ENCODE measurements around the gene PDE8A. TPM values are rescaled to one million over a fixed set of nuclear protein-coding genes. Genes with fewer than 3 reads are reported as not detected.

Gene PDE8A
- total RNA-seq, 6 experiments from 2014 or later = 14.3 to 18.6 (median 16.6) TPM

DNA sequence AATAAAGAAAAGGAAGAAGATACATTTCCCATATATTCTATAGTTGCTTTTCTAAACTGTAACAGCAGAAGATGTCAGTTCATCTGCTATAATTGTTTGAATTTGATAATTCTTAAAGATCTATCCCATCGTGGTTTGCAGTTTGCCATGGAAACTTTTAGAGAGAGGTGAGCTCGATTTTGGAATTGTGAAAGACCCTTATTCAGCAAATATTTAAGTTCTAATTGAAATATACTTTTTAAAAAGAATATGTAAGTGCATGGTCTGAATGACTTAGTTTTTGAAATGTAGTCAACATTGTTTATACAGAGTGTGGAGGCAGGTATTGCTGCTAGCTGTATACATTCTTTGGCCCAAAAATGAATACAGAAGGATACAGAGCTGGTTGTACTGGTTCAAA, 127.7 kb downstream of the PDE8A start:
- H3K4me3 Mint-ChIP-seq = no peak overlapping the region
- TF ChIP-seq, protein P1, sequence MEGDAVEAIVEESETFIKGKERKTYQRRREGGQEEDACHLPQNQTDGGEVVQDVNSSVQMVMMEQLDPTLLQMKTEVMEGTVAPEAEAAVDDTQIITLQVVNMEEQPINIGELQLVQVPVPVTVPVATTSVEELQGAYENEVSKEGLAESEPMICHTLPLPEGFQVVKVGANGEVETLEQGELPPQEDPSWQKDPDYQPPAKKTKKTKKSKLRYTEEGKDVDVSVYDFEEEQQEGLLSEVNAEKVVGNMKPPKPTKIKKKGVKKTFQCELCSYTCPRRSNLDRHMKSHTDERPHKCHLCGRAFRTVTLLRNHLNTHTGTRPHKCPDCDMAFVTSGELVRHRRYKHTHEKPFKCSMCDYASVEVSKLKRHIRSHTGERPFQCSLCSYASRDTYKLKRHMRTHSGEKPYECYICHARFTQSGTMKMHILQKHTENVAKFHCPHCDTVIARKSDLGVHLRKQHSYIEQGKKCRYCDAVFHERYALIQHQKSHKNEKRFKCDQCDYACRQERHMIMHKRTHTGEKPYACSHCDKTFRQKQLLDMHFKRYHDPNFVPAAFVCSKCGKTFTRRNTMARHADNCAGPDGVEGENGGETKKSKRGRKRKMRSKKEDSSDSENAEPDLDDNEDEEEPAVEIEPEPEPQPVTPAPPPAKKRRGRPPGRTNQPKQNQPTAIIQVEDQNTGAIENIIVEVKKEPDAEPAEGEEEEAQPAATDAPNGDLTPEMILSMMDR (IDR thresholded peaks at IDR 0.05) = no peak
- H3K4me1 Mint-ChIP-seq (ENCODE audit: low read depth) = no peaks in the 10 kb centered on the region
- peaks cover 24% of the 10 kb centered on the region for H3K36me3 Mint-ChIP-seq (ENCODE audit: low read depth)
- H3K27ac Mint-ChIP-seq = no peak overlapping the region
- DNase-seq = no peak
- no peaks in the 10 kb centered on the region for H3K9me3 Mint-ChIP-seq
- no peaks in the 10 kb centered on the region for H3K27me3 Mint-ChIP-seq (ENCODE audit: insufficient read depth)

- Mint-ChIP-seq H3K27ac (no peak overlapping the region), H3K9me3 (no peaks in the 10 kb centered on the region), H3K4me1 (ENCODE audit: low read depth) (no peaks in the 10 kb centered on the region), H3K4me3 (no peak overlapping the region), H3K36me3 (ENCODE audit: low read depth) (peaks cover 40% of the 10 kb centered on the region), H3K27me3 (ENCODE audit: insufficient read depth) (no peaks in the 10 kb centered on the region)
- DNase-seq = no peak
- TF ChIP-seq, protein P1 (IDR thresholded peaks at IDR 0.05) = no peak
These were observed 131.3 kb downstream of the PDE8A start for GRCh38 chr15:85112997-85113396.

- H3K4me3 Mint-ChIP-seq = no peak overlapping the region
- no peaks in the 10 kb centered on the region for H3K9me3 Mint-ChIP-seq
- no peaks in the 10 kb centered on the region for H3K4me1 Mint-ChIP-seq (ENCODE audit: low read depth)
- no peak for DNase-seq
- no peaks in the 10 kb centered on the region for H3K27me3 Mint-ChIP-seq (ENCODE audit: insufficient read depth)
- peaks cover 29% of the 10 kb centered on the region for H3K36me3 Mint-ChIP-seq (ENCODE audit: low read depth)
- H3K27ac Mint-ChIP-seq = no peak overlapping the region
- TF ChIP-seq, protein P1 (IDR thresholded peaks at IDR 0.05) = no peak
These were observed 133.2 kb downstream of the PDE8A start for GRCh38 chr15:85114886-85115285.

GRCh38 chr15:85116066-85116465, 134.4 kb downstream of the PDE8A start:
- no peaks in the 10 kb centered on the region for H3K9me3 Mint-ChIP-seq
- H3K27me3 Mint-ChIP-seq (ENCODE audit: insufficient read depth) = no peaks in the 10 kb centered on the region
- H3K36me3 Mint-ChIP-seq (ENCODE audit: low read depth) = peaks cover 27% of the 10 kb centered on the region
- no peak for DNase-seq
- TF ChIP-seq, protein P1 (IDR thresholded peaks at IDR 0.05) = no peak
- no peak overlapping the region for H3K4me3 Mint-ChIP-seq
- no peak overlapping the region for H3K27ac Mint-ChIP-seq
- H3K4me1 Mint-ChIP-seq (ENCODE audit: low read depth) = no peaks in the 10 kb centered on the region

- no peak overlapping the region for H3K4me3 Mint-ChIP-seq
- DNase-seq = no peak
- TF ChIP-seq, protein P1 (IDR thresholded peaks at IDR 0.05) = no peak
- no peaks in the 10 kb centered on the region for H3K9me3 Mint-ChIP-seq
- H3K27ac Mint-ChIP-seq = no peak overlapping the region
- no peaks in the 10 kb centered on the region for H3K4me1 Mint-ChIP-seq (ENCODE audit: low read depth)
- H3K36me3 Mint-ChIP-seq (ENCODE audit: low read depth) = peaks cover 28% of the 10 kb centered on the region
- no peaks in the 10 kb centered on the region for H3K27me3 Mint-ChIP-seq (ENCODE audit: insufficient read depth)
These were observed 134.8 kb downstream of the PDE8A start for GRCh38 chr15:85116494-85116893.
